HG03159 (cell line): Measurements from ENCODE around the gene LRRC10.

Source experiments
- ATAC-seq: cut with Tn5 transposase; IDR thresholded peaks from one replicate; pipeline ENCODE4 v1.9.1; 2021; ENCODE audit warnings: mild to moderate bottlenecking, moderate library complexity; ENCODE audit not compliant: unreplicated experiment

Gene LRRC10

GRCh38 chr12:69570545-69571399, 39.9 kb downstream of the LRRC10 start:
- ATAC-seq, result peak; percentile 79

DNA sequence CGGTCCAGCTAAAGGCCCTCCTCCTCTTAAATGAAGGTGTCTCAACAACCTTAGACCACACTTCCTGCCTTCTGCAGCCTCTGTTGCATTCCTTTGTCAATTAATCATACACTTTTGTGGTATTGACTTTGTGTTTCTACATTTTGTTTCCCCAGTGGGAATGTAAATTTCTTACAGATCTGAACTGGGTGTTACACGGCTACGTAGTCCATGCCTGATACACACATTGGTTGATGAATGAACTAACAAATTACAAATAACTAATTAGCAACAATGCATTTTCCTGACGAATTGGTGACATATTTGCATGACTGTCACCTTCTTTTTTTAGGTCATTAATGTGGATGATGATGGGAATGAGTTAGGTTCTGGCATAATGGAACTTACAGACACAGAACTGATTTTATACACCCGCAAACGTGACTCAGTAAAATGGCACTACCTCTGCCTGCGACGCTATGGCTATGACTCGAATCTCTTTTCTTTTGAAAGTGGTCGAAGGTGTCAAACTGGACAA, 40.6 kb downstream of the LRRC10 start:
- no peak for ATAC-seq

DNA sequence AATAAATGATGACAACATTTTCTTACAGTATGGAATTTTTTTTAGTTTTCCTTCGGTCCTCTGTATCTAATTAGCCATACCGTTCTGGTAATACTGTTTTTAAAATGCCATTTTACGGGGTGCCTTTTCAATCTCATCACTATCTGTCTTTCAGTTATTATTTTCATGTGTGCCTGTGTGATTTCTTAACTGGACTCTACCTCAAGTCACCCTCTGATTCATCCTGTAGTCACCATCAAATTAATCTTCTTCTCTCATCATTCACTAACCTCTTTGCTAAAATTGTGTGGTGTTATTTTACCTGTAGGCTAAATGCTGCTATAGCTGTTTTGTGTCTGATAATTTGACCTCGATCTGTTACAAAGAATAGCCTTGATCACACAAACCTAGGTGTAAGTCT, 41.5 kb downstream of the LRRC10 start:
- no peak for ATAC-seq

DNA sequence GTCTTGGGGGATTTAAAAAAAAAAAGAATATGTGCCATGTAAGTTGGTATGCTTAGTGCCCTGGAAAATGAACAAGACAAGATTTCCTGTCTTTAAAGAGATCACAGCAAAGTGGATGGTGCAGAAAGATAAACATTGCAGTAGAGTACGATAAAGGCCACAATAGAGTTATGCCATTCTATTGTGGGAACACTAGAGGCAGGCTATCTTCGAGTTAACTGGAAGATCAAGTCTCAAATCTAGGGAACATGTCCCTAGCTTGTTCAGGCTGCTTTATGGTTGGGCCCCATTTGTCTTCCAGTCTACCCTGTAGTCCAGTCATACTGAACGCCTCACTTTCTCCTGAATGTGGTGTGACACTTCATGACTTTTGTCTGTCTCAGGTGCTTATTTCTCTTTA, 44.1 kb downstream of the LRRC10 start:
- no peak for ATAC-seq

GRCh38 chr12:69563166-69563762, 47.4 kb downstream of the LRRC10 start:
- ATAC-seq, result no peak
